Sigmoid colon (tissue), 4 donors: ENCODE data around the gene PTGDS.

ENCODE experiments used
- EP300 ChIP-seq, 4 donors: sonication (generic); formaldehyde crosslinking; IDR thresholded peaks; one replicate each; pipeline ENCODE4 v1.6.1; 2017; ENCODE audit warnings: antibody characterized with exemption in 4 of 4
- POLR2A ChIP-seq, 2 donors: fragments of 450-650 bp; IDR thresholded peaks; one replicate each; pipeline ENCODE4 v1.6.1; 2016; ENCODE audit warnings: antibody characterized with exemption in 2 of 2, mild to moderate bottlenecking in 2 of 2, moderate library complexity in 2 of 2
- POLR2AphosphoS5 ChIP-seq, 4 donors: sonication (generic); formaldehyde crosslinking; IDR thresholded peaks; one replicate each; pipeline ENCODE4 v1.6.1; 2017; ENCODE audit warnings: antibody characterized with exemption in 4 of 4
- TF ChIP-seq, protein P1 (sequence below), 4 experiments: fragments of 450-650 bp in 3 of 4; fragments of 200-600 bp in 1 of 4; IDR thresholded peaks; one replicate each; pipeline ENCODE4 v1.5.1; 2016 to 2019; ENCODE audit warnings: antibody characterized with exemption in 4 of 4, mild to moderate bottlenecking in 3 of 4, moderate library complexity in 2 of 4

DNA sequence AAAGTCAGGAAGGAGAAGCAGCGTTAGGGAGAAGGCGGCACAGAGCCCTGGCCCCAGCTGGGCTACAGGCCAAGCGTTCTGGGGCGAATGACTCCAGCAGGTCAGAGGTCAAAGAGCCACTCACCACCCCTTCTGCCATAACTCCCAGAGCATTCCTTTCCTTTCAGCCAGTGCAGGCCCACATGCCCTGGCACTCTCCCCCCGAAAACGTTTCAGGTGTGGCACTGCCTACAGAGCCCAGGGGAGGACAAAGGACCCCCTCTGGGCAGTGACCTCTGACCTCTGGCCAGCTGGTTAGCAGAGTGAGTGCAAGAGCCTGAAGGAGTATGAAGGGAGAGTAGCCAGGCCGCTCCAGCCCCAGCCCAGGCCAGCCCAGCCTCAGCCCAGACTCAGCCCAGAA, 45.9 kb downstream of the PTGDS start:
- TF ChIP-seq, protein P1, sequence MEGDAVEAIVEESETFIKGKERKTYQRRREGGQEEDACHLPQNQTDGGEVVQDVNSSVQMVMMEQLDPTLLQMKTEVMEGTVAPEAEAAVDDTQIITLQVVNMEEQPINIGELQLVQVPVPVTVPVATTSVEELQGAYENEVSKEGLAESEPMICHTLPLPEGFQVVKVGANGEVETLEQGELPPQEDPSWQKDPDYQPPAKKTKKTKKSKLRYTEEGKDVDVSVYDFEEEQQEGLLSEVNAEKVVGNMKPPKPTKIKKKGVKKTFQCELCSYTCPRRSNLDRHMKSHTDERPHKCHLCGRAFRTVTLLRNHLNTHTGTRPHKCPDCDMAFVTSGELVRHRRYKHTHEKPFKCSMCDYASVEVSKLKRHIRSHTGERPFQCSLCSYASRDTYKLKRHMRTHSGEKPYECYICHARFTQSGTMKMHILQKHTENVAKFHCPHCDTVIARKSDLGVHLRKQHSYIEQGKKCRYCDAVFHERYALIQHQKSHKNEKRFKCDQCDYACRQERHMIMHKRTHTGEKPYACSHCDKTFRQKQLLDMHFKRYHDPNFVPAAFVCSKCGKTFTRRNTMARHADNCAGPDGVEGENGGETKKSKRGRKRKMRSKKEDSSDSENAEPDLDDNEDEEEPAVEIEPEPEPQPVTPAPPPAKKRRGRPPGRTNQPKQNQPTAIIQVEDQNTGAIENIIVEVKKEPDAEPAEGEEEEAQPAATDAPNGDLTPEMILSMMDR (IDR thresholded peaks at IDR 0.05), result no peak
- no peak for TF ChIP-seq EP300 (IDR thresholded peaks at IDR 0.05)
- TF ChIP-seq POLR2AphosphoS5 (IDR thresholded peaks at IDR 0.05), result no peak
- TF ChIP-seq POLR2A (IDR thresholded peaks at IDR 0.05), result no peak
